Nephron (organoid): ENCODE measurements around the gene ETFDH.
A peak's percentile ranks its signal among the peaks of the same experiment; 100 is the strongest.
"Not testable (repeated sequence)": the region's sequence is repeated elsewhere in the genome, so short reads cannot be mapped to it uniquely, and the experiment has no call there.

Experiments used
- H3K27ac Mint-ChIP-seq, 3 experiments: 2 replicates each; pipeline ENCODE4 v1.8.0; 2020; ENCODE audit warnings: mixed read lengths in 3 of 3, mild to moderate bottlenecking in 2 of 3, moderate library complexity in 1 of 3
- H3K27me3 Mint-ChIP-seq: 2 replicates; pipeline ENCODE4 v1.8.0; 2021; ENCODE audit warnings: low read depth, mild to moderate bottlenecking, moderate library complexity, mixed read lengths
- H3K36me3 Mint-ChIP-seq: 2 replicates; pipeline ENCODE4 v1.8.0; 2020; ENCODE audit warnings: low read depth, mixed read lengths
- H3K4me1 Mint-ChIP-seq: 2 replicates; pipeline ENCODE4 v1.8.0; 2020; ENCODE audit warnings: mixed read lengths
- H3K4me3 Mint-ChIP-seq, 3 experiments: 2 replicates each; pipeline ENCODE4 v1.8.0; 2020; ENCODE audit warnings: mild to moderate bottlenecking in 3 of 3, mixed read lengths in 3 of 3, moderate library complexity in 2 of 3
- H3K9me3 Mint-ChIP-seq: 2 replicates; pipeline ENCODE4 v1.8.0; 2020; ENCODE audit warnings: mixed read lengths
- TF ChIP-seq, protein P1 (sequence below), 3 experiments: fragments of 200-600 bp; sonication (generic); IDR thresholded peaks; one replicate each; pipeline ENCODE4 v1.5.0; 2021; ENCODE audit warnings: antibody characterized with exemption in 3 of 3; ENCODE audit not compliant: unreplicated experiment in 3 of 3

The ETFDH gene

DNA sequence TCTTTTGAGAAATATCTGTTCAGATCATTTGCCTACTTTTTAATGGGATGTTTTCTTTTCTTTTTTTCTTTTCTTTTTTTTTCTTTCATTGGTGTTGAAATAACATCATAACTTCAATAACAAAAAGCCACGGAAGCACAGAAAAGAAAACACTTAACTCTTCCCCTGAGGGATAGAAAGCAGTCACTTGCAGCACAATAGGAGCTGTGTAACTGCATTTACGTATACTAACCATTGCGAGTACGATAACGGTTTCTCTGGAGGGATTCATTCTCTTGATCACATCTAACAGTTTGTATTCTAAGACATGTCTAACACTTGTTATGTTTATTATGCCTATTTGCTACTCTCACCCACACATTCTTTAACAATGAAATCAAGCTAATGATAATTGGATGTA is 27.7 kb upstream of the ETFDH start:
- Mint-ChIP-seq H3K4me3 (peak overlapping the region in 1 of 3 experiments; percentile 17), H3K36me3 (no peaks in the 10 kb centered on the region)
- TF ChIP-seq, protein P1, sequence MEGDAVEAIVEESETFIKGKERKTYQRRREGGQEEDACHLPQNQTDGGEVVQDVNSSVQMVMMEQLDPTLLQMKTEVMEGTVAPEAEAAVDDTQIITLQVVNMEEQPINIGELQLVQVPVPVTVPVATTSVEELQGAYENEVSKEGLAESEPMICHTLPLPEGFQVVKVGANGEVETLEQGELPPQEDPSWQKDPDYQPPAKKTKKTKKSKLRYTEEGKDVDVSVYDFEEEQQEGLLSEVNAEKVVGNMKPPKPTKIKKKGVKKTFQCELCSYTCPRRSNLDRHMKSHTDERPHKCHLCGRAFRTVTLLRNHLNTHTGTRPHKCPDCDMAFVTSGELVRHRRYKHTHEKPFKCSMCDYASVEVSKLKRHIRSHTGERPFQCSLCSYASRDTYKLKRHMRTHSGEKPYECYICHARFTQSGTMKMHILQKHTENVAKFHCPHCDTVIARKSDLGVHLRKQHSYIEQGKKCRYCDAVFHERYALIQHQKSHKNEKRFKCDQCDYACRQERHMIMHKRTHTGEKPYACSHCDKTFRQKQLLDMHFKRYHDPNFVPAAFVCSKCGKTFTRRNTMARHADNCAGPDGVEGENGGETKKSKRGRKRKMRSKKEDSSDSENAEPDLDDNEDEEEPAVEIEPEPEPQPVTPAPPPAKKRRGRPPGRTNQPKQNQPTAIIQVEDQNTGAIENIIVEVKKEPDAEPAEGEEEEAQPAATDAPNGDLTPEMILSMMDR (IDR thresholded peaks at IDR 0.05; ENCODE audit: unreplicated experiment in 3 of 3) = no peak

DNA sequence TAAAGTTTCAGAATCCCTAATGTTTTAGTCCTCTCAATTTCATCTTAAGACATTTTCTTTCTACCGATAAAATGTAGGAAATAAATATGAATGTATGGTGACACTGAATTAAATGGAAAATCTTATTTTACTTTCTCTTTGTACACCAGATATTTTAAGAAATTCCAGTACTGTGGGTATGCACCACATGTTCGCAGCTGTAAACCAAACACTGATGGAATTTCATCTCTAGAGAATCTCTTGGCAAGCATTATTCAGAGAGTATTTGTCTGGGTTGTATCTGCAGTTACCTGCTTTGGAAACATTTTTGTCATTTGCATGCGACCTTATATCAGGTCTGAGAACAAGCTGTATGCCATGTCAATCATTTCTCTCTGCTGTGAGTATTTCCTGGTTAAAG is 27.3 kb upstream of the ETFDH start:
- peaks cover 2% of the 10 kb centered on the region for H3K9me3 Mint-ChIP-seq
- H3K27me3 Mint-ChIP-seq = no peaks in the 10 kb centered on the region
- H3K4me1 Mint-ChIP-seq = peaks cover 7% of the 10 kb centered on the region
- no peaks in the 10 kb centered on the region for H3K36me3 Mint-ChIP-seq
- peak overlapping the region in 1 of 3 experiments; percentile 17 for H3K4me3 Mint-ChIP-seq
- no peak overlapping the region for H3K27ac Mint-ChIP-seq
- TF ChIP-seq, protein P1 (IDR thresholded peaks at IDR 0.05; ENCODE audit: unreplicated experiment in 3 of 3) = no peak

More for the DNA sequence above, 27.7 kb upstream of the ETFDH start:
- peaks cover 2% of the 10 kb centered on the region for H3K9me3 Mint-ChIP-seq
- no peak overlapping the region for H3K27ac Mint-ChIP-seq
- H3K4me1 Mint-ChIP-seq = peaks cover 7% of the 10 kb centered on the region
- no peaks in the 10 kb centered on the region for H3K27me3 Mint-ChIP-seq

DNA sequence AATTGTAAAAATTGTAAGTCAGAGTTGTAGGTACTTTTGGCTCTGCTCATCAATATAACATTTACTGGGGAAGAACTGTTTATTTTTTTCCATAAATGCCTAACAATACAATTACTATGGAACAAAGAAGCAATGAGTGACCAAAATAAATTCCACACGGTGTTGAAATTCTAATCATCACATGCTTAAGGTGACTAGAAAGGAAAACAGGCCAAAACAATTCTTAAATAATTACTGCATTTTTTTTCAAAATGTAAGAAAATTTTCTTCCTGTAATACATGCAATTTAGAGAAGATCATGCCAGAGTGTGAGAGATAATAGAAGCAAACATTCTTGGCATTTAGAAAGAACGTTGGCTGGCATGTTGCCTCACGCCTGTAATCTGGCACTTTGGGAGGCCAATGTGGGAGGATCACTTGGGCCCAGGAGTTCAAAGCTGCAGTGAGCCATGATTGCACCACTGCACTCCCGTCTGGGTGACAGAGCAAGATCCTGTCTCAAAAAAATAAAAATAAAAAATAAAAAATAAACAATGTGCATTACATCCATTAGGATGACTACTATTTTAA is 22.9 kb upstream of the ETFDH start:
- Mint-ChIP-seq H3K4me3 (no peak overlapping the region), H3K27ac (no peak overlapping the region), H3K36me3 (no peaks in the 10 kb centered on the region), H3K4me1 (peaks cover 7% of the 10 kb centered on the region), H3K9me3 (no peaks in the 10 kb centered on the region), H3K27me3 (no peaks in the 10 kb centered on the region)
- TF ChIP-seq, protein P1 (IDR thresholded peaks at IDR 0.05; ENCODE audit: unreplicated experiment in 3 of 3) = no peak

DNA sequence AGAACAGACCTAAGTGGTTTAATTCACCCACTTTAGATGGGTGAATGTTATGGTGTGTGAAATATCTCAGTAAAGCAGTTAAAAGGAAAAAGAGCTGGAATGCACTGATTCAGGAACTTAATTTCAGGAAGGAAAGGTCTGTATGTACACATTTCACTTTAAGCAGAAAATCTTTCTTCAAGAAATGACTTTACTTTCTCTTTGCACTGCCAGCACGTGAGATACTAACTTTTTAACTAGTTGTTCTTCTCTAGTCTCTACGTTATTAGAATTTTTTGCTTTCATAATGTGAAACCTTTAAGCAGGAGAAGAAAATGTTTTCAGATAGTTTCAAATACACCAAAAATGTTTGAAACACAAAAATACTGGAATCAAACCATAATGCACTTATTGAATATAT is 19.2 kb upstream of the ETFDH start:
- Mint-ChIP-seq H3K27ac (no peak overlapping the region), H3K9me3 (no peaks in the 10 kb centered on the region), H3K4me1 (no peaks in the 10 kb centered on the region), H3K4me3 (no peak overlapping the region), H3K27me3 (no peaks in the 10 kb centered on the region), H3K36me3 (no peaks in the 10 kb centered on the region)
- TF ChIP-seq, protein P1 (IDR thresholded peaks at IDR 0.05; ENCODE audit: unreplicated experiment in 3 of 3) = no peak

DNA sequence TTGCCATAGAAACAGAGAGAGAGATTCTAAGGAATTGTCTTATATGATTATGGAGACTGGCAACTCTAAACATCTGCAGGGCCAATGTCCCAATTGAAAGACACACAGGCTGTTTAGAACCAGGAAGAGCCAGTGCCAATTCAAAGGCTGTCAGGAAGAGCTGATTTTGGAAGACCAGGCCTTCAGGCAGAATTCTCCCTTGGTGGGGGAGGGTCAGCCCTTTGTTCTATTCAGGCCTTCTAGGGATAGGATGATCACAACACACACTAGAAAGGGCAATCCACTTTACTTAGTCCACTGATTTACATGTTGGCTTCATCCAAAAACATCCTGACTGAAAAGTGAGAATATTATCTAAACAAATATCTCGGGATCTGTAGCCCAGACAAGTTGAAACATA is 15.7 kb upstream of the ETFDH start:
- Mint-ChIP-seq H3K9me3 (no peaks in the 10 kb centered on the region), H3K4me3 (no peak overlapping the region), H3K36me3 (no peaks in the 10 kb centered on the region), H3K27ac (no peak overlapping the region), H3K4me1 (no peaks in the 10 kb centered on the region), H3K27me3 (no peaks in the 10 kb centered on the region)
- TF ChIP-seq, protein P1 (IDR thresholded peaks at IDR 0.05; ENCODE audit: unreplicated experiment in 3 of 3) = no peak

DNA sequence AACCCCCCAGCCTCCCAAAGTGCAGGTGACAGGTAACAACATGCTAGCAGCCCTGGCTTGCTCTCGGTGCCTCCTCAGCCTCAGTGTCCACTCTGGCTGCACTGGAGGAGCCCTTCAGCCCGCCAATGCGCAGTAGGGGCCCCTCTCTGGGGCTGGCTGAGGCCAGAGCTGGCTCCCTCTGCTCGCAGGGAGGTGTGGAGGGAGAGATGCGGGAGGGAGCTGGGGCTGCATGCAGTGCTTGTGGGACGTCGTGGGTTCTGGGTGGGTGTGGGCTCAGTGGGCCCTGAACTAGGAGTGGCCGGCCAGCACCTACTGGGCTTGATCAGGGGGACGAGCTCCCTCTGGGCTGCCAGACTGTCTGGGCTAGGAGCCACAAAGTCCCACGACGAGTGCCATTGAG is 14.8 kb upstream of the ETFDH start:
- no peaks in the 10 kb centered on the region for H3K4me1 Mint-ChIP-seq
- H3K9me3 Mint-ChIP-seq = no peaks in the 10 kb centered on the region
- TF ChIP-seq, protein P1 (IDR thresholded peaks at IDR 0.05; ENCODE audit: unreplicated experiment in 3 of 3) = no peak
- no peaks in the 10 kb centered on the region for H3K27me3 Mint-ChIP-seq
- H3K36me3 Mint-ChIP-seq = no peaks in the 10 kb centered on the region
- H3K4me3 Mint-ChIP-seq = no peak overlapping the region
- no peak overlapping the region for H3K27ac Mint-ChIP-seq

DNA sequence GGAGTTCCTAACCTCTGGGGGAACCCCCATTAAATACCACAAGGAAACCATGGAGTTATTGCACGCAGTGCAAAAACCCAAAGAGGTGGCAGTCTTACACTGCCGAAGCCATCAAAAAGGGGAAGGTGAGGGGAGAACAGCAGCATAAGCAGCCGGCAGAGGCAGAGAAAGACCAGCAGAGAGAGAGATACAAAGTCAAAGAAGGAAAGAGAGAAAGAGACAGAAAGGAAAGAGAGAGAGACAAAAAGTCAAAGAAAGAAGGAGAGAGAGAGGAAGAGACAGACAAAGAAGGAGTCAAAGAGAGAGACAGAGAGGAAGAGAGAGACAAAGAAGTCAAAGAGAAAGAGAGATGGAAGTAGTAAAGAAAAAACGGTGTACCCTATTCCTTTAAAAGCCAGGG is 8.8 kb upstream of the ETFDH start:
- not testable (repeated sequence) for H3K4me3 Mint-ChIP-seq, H3K9me3 Mint-ChIP-seq, H3K27me3 Mint-ChIP-seq, H3K27ac Mint-ChIP-seq, H3K4me1 Mint-ChIP-seq
- peaks cover 15% of the 10 kb centered on the region for H3K36me3 Mint-ChIP-seq

DNA sequence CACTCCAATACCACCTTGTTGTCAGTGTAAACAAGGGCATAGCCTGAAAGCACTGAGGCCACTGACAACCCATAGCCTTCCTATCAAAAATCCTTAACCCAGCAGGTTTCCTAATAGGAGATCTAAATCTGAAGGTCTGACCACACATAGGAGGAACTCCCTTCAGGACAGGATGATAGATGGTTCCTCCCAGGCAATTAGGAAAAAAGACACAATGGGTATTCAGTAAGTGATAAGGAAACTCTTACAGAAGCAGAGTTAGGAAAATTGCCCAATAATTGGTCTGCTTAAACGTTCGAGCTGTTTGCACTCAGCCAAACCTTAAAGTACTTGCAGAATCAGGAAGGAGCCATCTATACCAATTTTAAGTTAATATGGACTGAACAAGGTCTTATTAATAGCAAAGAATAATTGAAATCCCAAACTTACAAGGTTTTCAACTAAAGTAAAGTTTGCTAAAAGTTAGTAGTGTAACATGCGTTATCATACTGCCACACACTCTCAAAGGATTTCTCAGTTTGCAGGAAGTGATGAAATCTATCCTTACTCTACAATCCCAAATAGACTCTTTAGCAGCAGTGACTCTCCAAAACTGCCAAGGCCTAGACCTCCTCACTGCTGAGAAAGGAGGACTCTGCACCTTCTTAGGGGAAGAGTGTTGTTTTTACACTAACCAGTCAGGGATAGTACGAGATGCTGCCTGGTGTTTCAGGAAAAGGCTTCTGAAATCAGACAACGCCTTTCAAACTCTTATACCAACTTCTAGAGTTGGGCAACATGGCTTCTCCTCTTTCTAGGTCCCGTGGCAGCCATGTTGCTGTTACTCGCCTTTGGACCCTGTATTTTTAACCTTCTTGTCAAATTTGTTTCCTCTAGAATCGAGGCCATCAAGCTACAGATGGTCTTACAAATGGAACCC is 8.1 kb upstream of the ETFDH start:
- not testable (repeated sequence) for H3K9me3 Mint-ChIP-seq, H3K27ac Mint-ChIP-seq, H3K4me3 Mint-ChIP-seq, H3K4me1 Mint-ChIP-seq, H3K27me3 Mint-ChIP-seq
- peaks cover 17% of the 10 kb centered on the region for H3K36me3 Mint-ChIP-seq
